BE2C (cell line): ENCODE measurements around the gene SMAGP.

Source experiments
- DNase-seq: peaks from one replicate; pipeline ENCODE4 v3.0.0-alpha.2; 2020
- H3K27me3 ChIP-seq: fragments of 250-450 bp; sonication (Bioruptor Pico); 2 replicates; pipeline ENCODE4 v1.5.1; 2020; ENCODE audit warnings: mild to moderate bottlenecking
- H3K36me3 ChIP-seq: fragments of 250-450 bp; sonication (Bioruptor Pico); 2 replicates; pipeline ENCODE4 v1.5.1; 2020; ENCODE audit warnings: mild to moderate bottlenecking
- H3K4me1 ChIP-seq: fragments of 250-450 bp; sonication (Bioruptor Pico); 2 replicates; pipeline ENCODE4 v1.5.1; 2020
- H3K4me3 ChIP-seq: 2 replicates; pipeline ENCODE4 v1.5.1; 2011; ENCODE audit warnings: low read depth, low read length
- H3K9me3 ChIP-seq: fragments of 250-450 bp; sonication (Bioruptor Pico); 2 replicates; pipeline ENCODE4 v1.5.1; 2020
- CTCF ChIP-seq: IDR thresholded peaks from 2 replicates; pipeline ENCODE4 v1.5.1; 2012; ENCODE audit warnings: mild to moderate bottlenecking, low read depth, low read length

SMAGP gene

GRCh38 chr12:51196547-51196946 lies 73.7 kb downstream of the SMAGP start:
- Histone ChIP-seq H3K4me3 (no peak overlapping the region), H3K27me3 (no peaks in the 10 kb centered on the region), H3K9me3 (no peaks in the 10 kb centered on the region), H3K36me3 (no peaks in the 10 kb centered on the region), H3K4me1 (no peaks in the 10 kb centered on the region)
- no peak for TF ChIP-seq CTCF
- no peak for DNase-seq

GRCh38 chr12:51195841-51196240 lies 74.4 kb downstream of the SMAGP start:
- H3K27me3 ChIP-seq, result no peaks in the 10 kb centered on the region
- no peak for DNase-seq
- no peaks in the 10 kb centered on the region for H3K9me3 ChIP-seq
- TF ChIP-seq CTCF, result no peak
- H3K4me1 ChIP-seq, result no peaks in the 10 kb centered on the region
- H3K4me3 ChIP-seq, result no peak overlapping the region
- no peaks in the 10 kb centered on the region for H3K36me3 ChIP-seq
